ENCODE data around the gene SEC11C. TPM values are rescaled to one million over a fixed set of nuclear protein-coding genes. Genes with fewer than 3 reads are reported as not detected.

Gene SEC11C
- total RNA-seq (2022), result 101 and 106 TPM in 2 replicates
- percentile 79 among the genes with signal in this experiment for Bru-seq, nascent RNA
- percentile 77 among the genes with signal in this experiment for BruChase-seq, experiment 1, labeled RNA remaining after a 6-hour chase
- BruChase-seq, experiment 2, labeled RNA remaining after a 2-hour chase, result percentile 72 among the genes with signal in this experiment
- long read RNA-seq, transcript SEC11C-204 (6 exons, 1,202 nt), result major isoform, 200 of 228 reads
- long read RNA-seq, transcript SEC11C-205 (5 exons, 718 nt), result minor isoform, 7 of 228 reads
- long read RNA-seq, transcript SEC11C-202 (4 exons, 2,054 nt), result minor isoform, 5 of 228 reads
- long read RNA-seq, partial matches to known transcripts, result 5 of 228 reads
- long read RNA-seq, other reads (novel, unspliced or antisense), result 9 of 228 reads

GRCh38 chr18:59139615-59140301 is at the start of gene SEC11C:
Gene SEC11C, plus strand, starts transcription at chr18:59139884. Its CDS starts 65 bp downstream, at chr18:59139949.
- Mint-ChIP-seq H3K4me1 (ENCODE audit: low read depth, unreplicated experiment) (peaks cover 16% of the 10 kb centered on the region), H3K27me3 (ENCODE audit: unreplicated experiment) (peaks cover 39% of the 10 kb centered on the region), H3K4me3 (ENCODE audit: low read depth, unreplicated experiment) (peak within 1 kb of the TSS; percentile 96), H3K36me3 (ENCODE audit: insufficient read depth, unreplicated experiment) (peaks cover 23% of the 10 kb centered on the region), H3K27ac (ENCODE audit: unreplicated experiment) (peak within 1 kb of the TSS; percentile 98), H3K9me3 (ENCODE audit: low read depth, unreplicated experiment) (no peaks in the 10 kb centered on the region)
- peak; percentile 97 for DNase-seq
- BruUV-seq (replicated peaks), result no TSS peak
- TF ChIP-seq CTCF (IDR thresholded peaks at IDR 0.05; ENCODE audit: unreplicated experiment), result no peak
- intact Hi-C loops (cut with micrococcal nuclease; ENCODE audit: unreplicated experiment), result no loop called here
- CTCF ChIA-PET, result interaction anchor here (0.7 to 1.1 kb wide), 2 partner anchors 11 to 55 kb away, joined by 4 to 12 read pairs; no protein-coding TSS in a partner anchor

- Mint-ChIP-seq H3K9me3 (ENCODE audit: low read depth, unreplicated experiment) (no peaks in the 10 kb centered on the region), H3K27ac (ENCODE audit: unreplicated experiment) (no peak overlapping the region), H3K4me3 (ENCODE audit: low read depth, unreplicated experiment) (no peak overlapping the region), H3K27me3 (ENCODE audit: unreplicated experiment) (peaks cover 93% of the 10 kb centered on the region), H3K36me3 (ENCODE audit: insufficient read depth, unreplicated experiment) (no peaks in the 10 kb centered on the region), H3K4me1 (ENCODE audit: low read depth, unreplicated experiment) (no peaks in the 10 kb centered on the region)
- intact Hi-C loops (cut with micrococcal nuclease; ENCODE audit: unreplicated experiment), result no loop called here
- no TSS peak for BruUV-seq (replicated peaks)
- no peak for DNase-seq
- CTCF ChIA-PET, result interaction anchor here (0.6 to 0.9 kb wide), 2 partner anchors 11 to 62 kb away, joined by 3 to 6 read pairs; no protein-coding TSS in a partner anchor
- TF ChIP-seq CTCF (IDR thresholded peaks at IDR 0.05; ENCODE audit: unreplicated experiment), result no peak
These were observed 48.6 kb upstream of the SEC11C start for GRCh38 chr18:59090966-59091603.

DNA sequence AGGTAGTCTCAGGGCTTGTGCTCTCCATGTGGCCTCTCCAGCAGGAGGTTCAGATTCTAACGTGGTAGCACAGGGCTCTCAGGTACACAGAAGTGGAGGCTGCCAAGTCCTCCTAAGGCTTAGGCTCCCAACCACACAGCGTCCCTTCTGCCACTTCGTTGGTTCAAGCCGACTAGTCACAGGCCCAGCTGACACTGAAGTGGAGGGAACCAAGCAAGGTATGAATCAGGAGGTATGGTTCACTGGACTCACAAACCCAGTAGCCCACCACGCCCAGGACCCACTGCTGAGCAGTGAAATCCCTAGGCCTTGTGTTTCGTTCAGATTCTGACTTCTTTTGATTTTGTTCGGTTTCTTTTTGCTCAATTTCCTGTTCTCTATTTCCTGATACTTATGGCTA is 46.0 kb upstream of the SEC11C start:
- Mint-ChIP-seq H3K9me3 (ENCODE audit: low read depth, unreplicated experiment) (no peaks in the 10 kb centered on the region), H3K27me3 (ENCODE audit: unreplicated experiment) (peaks cover 93% of the 10 kb centered on the region), H3K36me3 (ENCODE audit: insufficient read depth, unreplicated experiment) (no peaks in the 10 kb centered on the region), H3K4me3 (ENCODE audit: low read depth, unreplicated experiment) (no peak overlapping the region), H3K4me1 (ENCODE audit: low read depth, unreplicated experiment) (no peaks in the 10 kb centered on the region), H3K27ac (ENCODE audit: unreplicated experiment) (no peak overlapping the region)
- no peak for TF ChIP-seq CTCF (IDR thresholded peaks at IDR 0.05; ENCODE audit: unreplicated experiment)
- intact Hi-C loops (cut with micrococcal nuclease; ENCODE audit: unreplicated experiment), result no loop called here
- no TSS peak for BruUV-seq (replicated peaks)
- no peak for DNase-seq
- CTCF ChIA-PET, result no interaction called here

GRCh38 chr18:59094569-59094968 is 45.1 kb upstream of the SEC11C start:
- Mint-ChIP-seq H3K9me3 (ENCODE audit: low read depth, unreplicated experiment) (no peaks in the 10 kb centered on the region), H3K27ac (ENCODE audit: unreplicated experiment) (no peak overlapping the region), H3K27me3 (ENCODE audit: unreplicated experiment) (peaks cover 100% of the 10 kb centered on the region), H3K4me3 (ENCODE audit: low read depth, unreplicated experiment) (no peak overlapping the region), H3K36me3 (ENCODE audit: insufficient read depth, unreplicated experiment) (no peaks in the 10 kb centered on the region), H3K4me1 (ENCODE audit: low read depth, unreplicated experiment) (no peaks in the 10 kb centered on the region)
- DNase-seq, result no peak
- CTCF ChIA-PET, result no interaction called here
- intact Hi-C loops (cut with micrococcal nuclease; ENCODE audit: unreplicated experiment), result no loop called here
- no peak for TF ChIP-seq CTCF (IDR thresholded peaks at IDR 0.05; ENCODE audit: unreplicated experiment)
- BruUV-seq (replicated peaks), result no TSS peak
